NCI-H524 (cell line): ENCODE measurements around the gene AIP.
A peak's percentile ranks its signal among the peaks of the same experiment; 100 is the strongest.
"Not testable (repeated sequence)": the region's sequence is repeated elsewhere in the genome, so short reads cannot be mapped to it uniquely, and the experiment has no call there.

Experiments used
- DNase-seq, 2 experiments: peaks; one replicate each; lab custom pipeline; 2025; lab: John Stamatoyannopoulos, UW

AIP gene

GRCh38 chr11:67468759-67469507 is 13.9 kb upstream of the AIP start, which contains the start of gene TMEM134:
TMEM134 (minus strand) TSS chr11:67469251; CDS start chr11:67469192, 59 bp downstream.
- DNase-seq = peak; percentile 71 to 88

- DNase-seq = no peak
Observed at GRCh38 chr11:67469508-67469811, 13.4 kb upstream of the AIP start.

- DNase-seq = no peak
Observed at GRCh38 chr11:67470337-67471002, 12.4 kb upstream of the AIP start.

- DNase-seq = no peak
Observed at GRCh38 chr11:67472882-67473281, 9.9 kb upstream of the AIP start.

- not testable (repeated sequence) for DNase-seq
Observed at GRCh38 chr11:67476692-67477091, 6.1 kb upstream of the AIP start.

GRCh38 chr11:67477344-67478050 is 5.3 kb upstream of the AIP start:
- not testable (repeated sequence) for DNase-seq

- no peak for DNase-seq
Observed at GRCh38 chr11:67482275-67482826, 475 bp upstream of the AIP start.

GRCh38 chr11:67483831-67484665 is 1.2 kb downstream of the AIP start:
- DNase-seq = no peak

GRCh38 chr11:67484847-67485311 is 2.1 kb downstream of the AIP start:
- no peak for DNase-seq

- not testable (repeated sequence) for DNase-seq
Observed at GRCh38 chr11:67485873-67486361, 3.1 kb downstream of the AIP start.

GRCh38 chr11:67486481-67487195 is 3.8 kb downstream of the AIP start:
- no peak for DNase-seq

- no peak for DNase-seq
Observed at GRCh38 chr11:67489203-67489884, 6.5 kb downstream of the AIP start.

- DNase-seq = no peak
Observed at GRCh38 chr11:67489885-67490726, 7.3 kb downstream of the AIP start.

- no peak for DNase-seq
Observed at GRCh38 chr11:67490727-67491065, 7.9 kb downstream of the AIP start.

- no peak for DNase-seq
Observed at GRCh38 chr11:67491276-67492068, 8.6 kb downstream of the AIP start.

GRCh38 chr11:67492069-67492727 is 9.4 kb downstream of the AIP start:
- DNase-seq = no peak

GRCh38 chr11:67492801-67493547 is 10.1 kb downstream of the AIP start:
- DNase-seq = no peak
